HL-60 (cell line): ENCODE results near the gene INCENP.

Experiments used
- CTCF ChIP-seq: IDR thresholded peaks from one replicate; pipeline ENCODE4 v1.5.1; 2011; ENCODE audit warnings: low read length, control low read depth, inconsistent platforms; ENCODE audit not compliant: insufficient read depth
- GABPA ChIP-seq: IDR thresholded peaks from 2 replicates; pipeline ENCODE4 v1.6.1; 2012; ENCODE audit warnings: low read depth
- POLR2AphosphoS5 ChIP-seq: IDR thresholded peaks from 2 replicates; pipeline ENCODE4 v1.6.1; 2012; ENCODE audit warnings: low read depth
- TF ChIP-seq, protein P1 (sequence below): IDR thresholded peaks from 2 replicates; pipeline ENCODE4 v1.6.1; 2012; ENCODE audit warnings: low read depth; ENCODE audit not compliant: insufficient replicate concordance

GRCh38 chr11:62120431-62120830 lies 3.4 kb upstream of the INCENP start:
- TF ChIP-seq POLR2AphosphoS5 (no peak), CTCF (no peak), GABPA (no peak)
- TF ChIP-seq, protein P1, sequence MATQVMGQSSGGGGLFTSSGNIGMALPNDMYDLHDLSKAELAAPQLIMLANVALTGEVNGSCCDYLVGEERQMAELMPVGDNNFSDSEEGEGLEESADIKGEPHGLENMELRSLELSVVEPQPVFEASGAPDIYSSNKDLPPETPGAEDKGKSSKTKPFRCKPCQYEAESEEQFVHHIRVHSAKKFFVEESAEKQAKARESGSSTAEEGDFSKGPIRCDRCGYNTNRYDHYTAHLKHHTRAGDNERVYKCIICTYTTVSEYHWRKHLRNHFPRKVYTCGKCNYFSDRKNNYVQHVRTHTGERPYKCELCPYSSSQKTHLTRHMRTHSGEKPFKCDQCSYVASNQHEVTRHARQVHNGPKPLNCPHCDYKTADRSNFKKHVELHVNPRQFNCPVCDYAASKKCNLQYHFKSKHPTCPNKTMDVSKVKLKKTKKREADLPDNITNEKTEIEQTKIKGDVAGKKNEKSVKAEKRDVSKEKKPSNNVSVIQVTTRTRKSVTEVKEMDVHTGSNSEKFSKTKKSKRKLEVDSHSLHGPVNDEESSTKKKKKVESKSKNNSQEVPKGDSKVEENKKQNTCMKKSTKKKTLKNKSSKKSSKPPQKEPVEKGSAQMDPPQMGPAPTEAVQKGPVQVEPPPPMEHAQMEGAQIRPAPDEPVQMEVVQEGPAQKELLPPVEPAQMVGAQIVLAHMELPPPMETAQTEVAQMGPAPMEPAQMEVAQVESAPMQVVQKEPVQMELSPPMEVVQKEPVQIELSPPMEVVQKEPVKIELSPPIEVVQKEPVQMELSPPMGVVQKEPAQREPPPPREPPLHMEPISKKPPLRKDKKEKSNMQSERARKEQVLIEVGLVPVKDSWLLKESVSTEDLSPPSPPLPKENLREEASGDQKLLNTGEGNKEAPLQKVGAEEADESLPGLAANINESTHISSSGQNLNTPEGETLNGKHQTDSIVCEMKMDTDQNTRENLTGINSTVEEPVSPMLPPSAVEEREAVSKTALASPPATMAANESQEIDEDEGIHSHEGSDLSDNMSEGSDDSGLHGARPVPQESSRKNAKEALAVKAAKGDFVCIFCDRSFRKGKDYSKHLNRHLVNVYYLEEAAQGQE = no peak
